HepG2 (cell line): ENCODE results near the gene DHRS13. TPM values are rescaled to one million over a fixed set of nuclear protein-coding genes. Genes with fewer than 3 reads are reported as not detected.

Experiments used
- ATAC-seq: fragments of 200-7000 bp; cut with Tn5 transposase; 3 replicates; pipeline ENCODE4 v1.9.1; 2020; ENCODE audit warnings: mild to moderate bottlenecking, moderate library complexity
- BruUV-seq: library from RNA; stranded (reverse); fragments of 400-500 nt; replicated peaks from 2 replicates; lab custom pipeline; 2021; lab: Mats Ljungman, UMichigan
- CTCF ChIA-PET: fragments of 300-600 bp; formaldehyde crosslinking; extraction: SDS; loops from one replicate; lab custom pipeline; 2021; ENCODE audit warnings: low total read pairs, inconsistent platforms, low intra/inter-chr PET ratio; lab: Yijun Ruan, JAX
- POLR2A ChIA-PET: fragments of 350-600 bp; sonication (Branson Sonifier 250); formaldehyde crosslinking; loops from one replicate; lab custom pipeline; 2020; ENCODE audit warnings: antibody characterized with exemption, inconsistent platforms; lab: Yijun Ruan, JAX
- DNase-seq: peaks from one replicate; pipeline ENCODE4 v3.0.0-alpha.2; 2015; ENCODE audit warnings: low spot score
- FAIRE-seq: peaks from 3 replicates; lab custom pipeline; 2011; peaks lifted over from hg19 to GRCh38; lab: Jason Lieb, UNC
- H2AFZ ChIP-seq: one replicate; pipeline ENCODE4 v1.6.1; 2011; ENCODE audit warnings: low read length, inconsistent platforms
- H3K27ac ChIP-seq: fragments of 300-600 bp; 3 replicates; pipeline ENCODE4 v1.8.0; 2011; ENCODE audit warnings: mixed run types, mild to moderate bottlenecking, mixed read lengths, low read length, inconsistent platforms; ENCODE audit not compliant: insufficient read depth; ENCODE audit errors: extremely low read length
- H3K27me3 ChIP-seq, 2 experiments: fragments of 200-600 bp in 1 of 2; 2 replicates in 1 of 2; 3 replicates in 1 of 2; pipeline versions ENCODE4 v1.6.0 to v1.8.0; 2011; ENCODE audit warnings: low read length in 2 of 2, mild to moderate bottlenecking in 2 of 2, moderate library complexity in 2 of 2, inconsistent platforms in 1 of 2; ENCODE audit not compliant: insufficient read depth in 2 of 2, control insufficient read depth in 1 of 2
- H3K36me3 ChIP-seq, 2 experiments: fragments of 200-600 bp in 1 of 2; replicated peaks in 1 of 2; 2 replicates in 1 of 2; 3 replicates in 1 of 2; pipeline versions ENCODE4 v1.5.1 to v1.8.0; 2011; ENCODE audit warnings: low read length in 2 of 2, inconsistent platforms in 1 of 2; ENCODE audit not compliant: insufficient read depth in 2 of 2, control insufficient read depth in 1 of 2
- H3K4me1 ChIP-seq: 2 replicates; pipeline ENCODE4 v1.5.1; 2012; ENCODE audit warnings: low read length, inconsistent platforms; ENCODE audit not compliant: insufficient read depth
- H3K4me2 ChIP-seq: 2 replicates; pipeline ENCODE4 v1.6.0; 2011; ENCODE audit warnings: low read depth, low read length, inconsistent platforms
- H3K4me3 ChIP-seq, 3 experiments: fragments of 200-600 bp in 1 of 3; sonication (generic), shearing (Covaris generic) in 1 of 3; replicated peaks in 1 of 3; 2 replicates each; pipeline ENCODE4 v1.5.1; 2011 to 2016; ENCODE audit warnings: low read length in 3 of 3, inconsistent platforms in 2 of 3, low read depth in 2 of 3, mild to moderate bottlenecking in 2 of 3, control low read depth in 1 of 3, mixed read lengths in 1 of 3; ENCODE audit not compliant: insufficient read depth in 1 of 3
- H3K79me2 ChIP-seq: one replicate; pipeline ENCODE4 v1.6.1; 2011; ENCODE audit warnings: low read length, inconsistent platforms; ENCODE audit not compliant: insufficient read depth
- H3K9ac ChIP-seq: 2 replicates; pipeline ENCODE4 v1.6.0; 2011; ENCODE audit warnings: mild to moderate bottlenecking, low read depth, low read length, inconsistent platforms; ENCODE audit not compliant: insufficient read depth
- H3K9me3 ChIP-seq: 2 replicates; pipeline ENCODE4 v1.5.1; 2012; ENCODE audit warnings: mild to moderate bottlenecking, low read length
- H4K20me1 ChIP-seq: 2 replicates; pipeline ENCODE4 v1.6.0; 2011; ENCODE audit warnings: inconsistent platforms, mild to moderate bottlenecking, low read length, moderate library complexity; ENCODE audit not compliant: insufficient read depth
- CREB1 ChIP-seq, 2 experiments: fragments of 450-650 bp in 1 of 2; IDR thresholded peaks; 2 replicates each; pipeline ENCODE4 v1.6.1; 2016 to 2017; ENCODE audit warnings: control low read depth in 1 of 2, mild to moderate bottlenecking in 1 of 2, missing compliant biosample characterization in 1 of 2, missing genetic modification characterization in 1 of 2
- DNMT3B ChIP-seq: conservative IDR thresholded peaks from 2 replicates; pipeline ENCODE4 v1.6.1; 2016; ENCODE audit warnings: missing biosample characterization, control low read depth
- FOSL1 ChIP-seq: sonication (generic); formaldehyde crosslinking; IDR thresholded peaks from 2 replicates; pipeline ENCODE4 v1.9.0; 2021; ENCODE audit warnings: missing genetic modification reagents, borderline replicate concordance
- IRF1 ChIP-seq: sonication (generic); formaldehyde crosslinking; IDR thresholded peaks from 2 replicates; pipeline ENCODE4 v1.4.0; 2020; ENCODE audit warnings: low read depth, mild to moderate bottlenecking, missing genetic modification reagents
- ZNF276 ChIP-seq: sonication (generic); formaldehyde crosslinking; IDR thresholded peaks from 2 replicates; pipeline ENCODE4 v1.4.0; 2020; ENCODE audit warnings: mild to moderate bottlenecking, low read depth, missing genetic modification reagents
- WGBS: methylation state at CpG from one replicate; pipeline ENCODE4 v1.1.6; 2017; ENCODE audit warnings: low lambda C conversion rate; 5-methylcytosine and 5-hydroxymethylcytosine counted together
- in situ Hi-C: cut with HindIII; loops from 2 replicates; pipeline ENCODE4 v1.10.0; 2017; ENCODE audit warnings: low pct_unique_long_range_greater_than_20kb; ENCODE audit not compliant: extremely low pct_ligation_motif_present
- intact Hi-C: fragments of 100-400 bp; cut with micrococcal nuclease; formaldehyde crosslinking; loops from one replicate; pipeline ENCODE4 v1.10.0; 2022; ENCODE audit not compliant: unreplicated experiment
- polyA plus RNA-seq, 8 experiments: library from polyadenylated mRNA; depleted of rRNA in 3 of 8; stranded (reverse) in 7 of 8; unstranded in 1 of 8; fragments of >200 nt; fragmentation: Illumina TruSeq in 4 of 8; extraction: Trizol in 4 of 8; gene quantifications; 2 replicates each; pipeline versions ENCODE4 v1.2.1 to v1.2.3, GENCODE V29; 2011 to 2016; ENCODE audit warnings: low read depth in 4 of 8, missing spikeins in 1 of 8, mixed read lengths in 1 of 8; ENCODE audit not compliant: insufficient read depth in 1 of 8
- total RNA-seq, 5 experiments: library from RNA; depleted of rRNA; stranded (reverse); fragments of >200 nt; fragmentation: Illumina TruSeq; extraction: Trizol; gene quantifications; 2 replicates each; pipeline ENCODE4 v1.2.3, GENCODE V29; 2016; ENCODE audit warnings: low read depth in 1 of 5

The DHRS13 gene
- total and polyA plus RNA-seq, 2 of the 13 experiments (the other 11 are each of a cell fraction or from before 2014, with no cell fraction given) = 11.8 to 12.6 TPM

- Histone ChIP-seq H3K79me2 (no peaks in the 10 kb centered on the region), H4K20me1 (no peaks in the 10 kb centered on the region)
- FAIRE-seq = no peak
- in situ Hi-C loops = no loop called here
- no peak for TF ChIP-seq IRF1 (CRISPR knock-in tag)
- TF ChIP-seq DNMT3B (CRISPR knock-in tag) = no peak
- no peak for TF ChIP-seq ZNF276
- no peak for TF ChIP-seq CREB1 (IDR thresholded peaks at IDR 0.05)
- TF ChIP-seq CREB1 (CRISPR knock-in tag; IDR thresholded peaks at IDR 0.05) = no peak
- no peak for TF ChIP-seq FOSL1 (CRISPR knock-in tag)
- TF ChIP-seq, all 625 proteins: peak for 0
- H3K27ac ChIP-seq = no peak overlapping the region
- H3K4me1 ChIP-seq = peaks cover 12% of the 10 kb centered on the region
- no peak overlapping the region for H3K4me2 ChIP-seq
- intact Hi-C loops = no loop called here
- no peak overlapping the region for H3K9ac ChIP-seq
- no TSS peak for BruUV-seq
- no peaks in the 10 kb centered on the region for H3K9me3 ChIP-seq
- 66% methylated on average over 7 of the region's 7 CpGs for WGBS
- H2AFZ ChIP-seq = no peak overlapping the region
- peaks cover 0 to 1% of the 10 kb centered on the region in 2 experiments; a peak in 1 of 5 replicates for H3K27me3 ChIP-seq
- no peak overlapping the region for H3K4me3 ChIP-seq
- no peak for ATAC-seq
- CTCF ChIA-PET = no interaction called here
- 0 out of 5 replicates have a peak, but pooled peaks cover 0 to 1% of the 10 kb centered on the region in 2 experiments for H3K36me3 ChIP-seq
- POLR2A ChIA-PET = no interaction called here
- no peak for DNase-seq
Observed at GRCh38 chr17:28873839-28874238, 29.0 kb downstream of the DHRS13 start.
